Uterus (tissue), 4 donors: ENCODE measurements around the gene PGRMC2. TPM values are rescaled to one million over a fixed set of nuclear protein-coding genes. Genes with fewer than 3 reads are reported as not detected.
"Not testable (repeated sequence)": the region's sequence is repeated elsewhere in the genome, so short reads cannot be mapped to it uniquely, and the experiment has no call there.

Experiments used
- DNase-seq, 2 donors: peaks; one replicate each; pipeline ENCODE4 v3.0.0-alpha.2; 2019 to 2020
- H3K27ac ChIP-seq, 2 donors: fragments of 200-600 bp; sonication (generic); 1 replicate in 1 of 2; 2 replicates in 1 of 2; pipeline ENCODE4 v1.5.1; 2016 to 2018
- H3K27me3 ChIP-seq, 2 donors: fragments of 200-600 bp; sonication (generic); one replicate each; pipeline ENCODE4 v1.5.1; 2018 to 2019; ENCODE audit warnings: control low read depth in 1 of 2
- H3K36me3 ChIP-seq, 2 donors: fragments of 200-600 bp; sonication (generic); one replicate each; pipeline ENCODE4 v1.5.1; 2019; ENCODE audit warnings: control low read depth in 1 of 2
- H3K4me1 ChIP-seq, 2 donors: fragments of 200-600 bp; sonication (generic); one replicate each; pipeline ENCODE4 v1.5.1; 2018 to 2019; ENCODE audit warnings: control low read depth in 1 of 2
- H3K4me3 ChIP-seq, 2 donors: fragments of 200-600 bp; sonication (generic); 1 replicate in 1 of 2; 2 replicates in 1 of 2; pipeline ENCODE4 v1.5.1; 2018 to 2019; ENCODE audit warnings: mild to moderate bottlenecking in 1 of 2
- H3K9me3 ChIP-seq, 2 donors: fragments of 200-600 bp; sonication (generic); one replicate each; pipeline ENCODE4 v1.5.1; 2019; ENCODE audit warnings: control low read depth in 1 of 2
- POLR2A ChIP-seq, 2 donors: fragments of 450-650 bp; IDR thresholded peaks; one replicate each; pipeline ENCODE4 v1.6.1; 2016; ENCODE audit warnings: antibody characterized with exemption in 2 of 2, mild to moderate bottlenecking in 1 of 2, moderate library complexity in 1 of 2
- intact Hi-C: fragments of 100-400 bp; cut with DNase I; formaldehyde crosslinking; loops from one replicate; pipeline ENCODE4 v1.15.1; 2023; ENCODE audit warnings: low total_unique reads
- total RNA-seq, 4 donors: library from RNA; depleted of rRNA in 3 of 4; stranded (reverse); fragments of >200 nt in 3 of 4; gene quantifications; one replicate each; pipeline versions ENCODE4 v1.1.0 to v1.2.4, GENCODE V29; 2014 to 2023
- TF ChIP-seq, protein P1 (sequence below), 4 experiments: fragments of 200-600 bp in 2 of 4; fragments of 450-650 bp in 2 of 4; sonication (generic) in 2 of 4; IDR thresholded peaks; one replicate each; pipeline ENCODE4 v1.5.1; 2016 to 2019; ENCODE audit warnings: antibody characterized with exemption in 4 of 4, mild to moderate bottlenecking in 2 of 4, moderate library complexity in 1 of 4
- donor health status: DM: yes; HTN: yes; CAD: no.

The PGRMC2 gene
- total RNA-seq, 4 donors from 2014 or later = 14.9 to 66.0 (median 37.6) TPM

GRCh38 chr4:128255906-128256305 lies 31.7 kb downstream of the PGRMC2 start:
- intact Hi-C loops = no loop called here
- TF ChIP-seq POLR2A (IDR thresholded peaks at IDR 0.05) = no peak
- TF ChIP-seq, protein P1, sequence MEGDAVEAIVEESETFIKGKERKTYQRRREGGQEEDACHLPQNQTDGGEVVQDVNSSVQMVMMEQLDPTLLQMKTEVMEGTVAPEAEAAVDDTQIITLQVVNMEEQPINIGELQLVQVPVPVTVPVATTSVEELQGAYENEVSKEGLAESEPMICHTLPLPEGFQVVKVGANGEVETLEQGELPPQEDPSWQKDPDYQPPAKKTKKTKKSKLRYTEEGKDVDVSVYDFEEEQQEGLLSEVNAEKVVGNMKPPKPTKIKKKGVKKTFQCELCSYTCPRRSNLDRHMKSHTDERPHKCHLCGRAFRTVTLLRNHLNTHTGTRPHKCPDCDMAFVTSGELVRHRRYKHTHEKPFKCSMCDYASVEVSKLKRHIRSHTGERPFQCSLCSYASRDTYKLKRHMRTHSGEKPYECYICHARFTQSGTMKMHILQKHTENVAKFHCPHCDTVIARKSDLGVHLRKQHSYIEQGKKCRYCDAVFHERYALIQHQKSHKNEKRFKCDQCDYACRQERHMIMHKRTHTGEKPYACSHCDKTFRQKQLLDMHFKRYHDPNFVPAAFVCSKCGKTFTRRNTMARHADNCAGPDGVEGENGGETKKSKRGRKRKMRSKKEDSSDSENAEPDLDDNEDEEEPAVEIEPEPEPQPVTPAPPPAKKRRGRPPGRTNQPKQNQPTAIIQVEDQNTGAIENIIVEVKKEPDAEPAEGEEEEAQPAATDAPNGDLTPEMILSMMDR (IDR thresholded peaks at IDR 0.05) = no peak
- Histone ChIP-seq H3K36me3 (no peaks in the 10 kb centered on the region), H3K27me3 (no peaks in the 10 kb centered on the region), H3K4me1 (no peaks in the 10 kb centered on the region), H3K9me3 (no peaks in the 10 kb centered on the region), H3K27ac (no peak overlapping the region), H3K4me3 (no peak overlapping the region)
- DNase-seq = no peak

- Histone ChIP-seq H3K4me3 (no peak overlapping the region), H3K4me1 (no peaks in the 10 kb centered on the region), H3K27me3 (no peaks in the 10 kb centered on the region), H3K9me3 (no peaks in the 10 kb centered on the region), H3K27ac (no peak overlapping the region), H3K36me3 (no peaks in the 10 kb centered on the region)
- intact Hi-C loops = no loop called here
- TF ChIP-seq, protein P1 (IDR thresholded peaks at IDR 0.05) = no peak
- TF ChIP-seq POLR2A (IDR thresholded peaks at IDR 0.05) = no peak
- DNase-seq = no peak
Measured at GRCh38 chr4:128249787-128250668, 37.6 kb downstream of the PGRMC2 start.

- intact Hi-C loops = no loop called here
- no peak for TF ChIP-seq POLR2A (IDR thresholded peaks at IDR 0.05)
- Histone ChIP-seq H3K4me3 (no peak overlapping the region), H3K27me3 (no peaks in the 10 kb centered on the region), H3K4me1 (no peaks in the 10 kb centered on the region), H3K36me3 (no peaks in the 10 kb centered on the region), H3K9me3 (no peaks in the 10 kb centered on the region), H3K27ac (no peak overlapping the region)
- DNase-seq = no peak
Measured at GRCh38 chr4:128247906-128248305, 39.7 kb downstream of the PGRMC2 start.

DNA sequence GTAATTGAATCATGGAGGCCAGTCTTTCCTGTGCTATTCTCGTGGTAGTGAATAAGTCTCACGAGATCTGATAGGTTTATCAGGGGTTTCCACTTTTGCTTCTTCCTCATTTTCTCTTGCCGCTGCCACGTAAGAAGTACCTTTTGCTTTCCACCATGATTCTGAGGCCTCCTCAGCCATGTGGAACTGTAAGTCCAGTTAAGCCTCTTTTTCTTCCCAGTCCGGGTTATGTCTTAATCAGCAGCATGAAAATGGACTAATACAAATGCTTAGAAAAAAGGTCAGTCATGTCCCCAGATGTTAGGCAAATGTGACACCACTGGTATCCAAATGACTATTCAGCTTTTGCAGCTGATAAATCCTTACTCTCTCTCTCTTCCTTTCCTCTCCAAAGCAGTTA lies 42.2 kb downstream of the PGRMC2 start:
- intact Hi-C loops = not testable (repeated sequence)

DNA sequence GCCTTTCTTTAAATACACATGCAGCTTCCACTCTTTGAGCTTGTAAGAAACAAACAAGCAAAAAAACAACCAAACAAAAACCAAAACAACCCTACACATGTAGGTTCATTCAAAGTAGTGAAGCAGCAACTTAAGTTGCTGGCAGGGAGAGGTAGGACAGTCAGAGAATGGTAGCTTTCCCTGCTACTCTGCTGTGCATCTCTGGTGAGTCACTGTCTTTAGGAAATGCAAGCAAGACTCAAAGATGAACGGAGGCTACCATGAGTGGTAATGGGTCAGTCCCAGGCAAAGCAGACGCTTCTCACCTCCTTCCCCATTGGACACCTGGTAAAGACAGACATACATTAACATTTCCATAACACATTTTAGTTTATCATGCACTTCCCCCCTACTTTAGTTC lies 43.2 kb downstream of the PGRMC2 start:
- DNase-seq = no peak
- intact Hi-C loops = no loop called here
- Histone ChIP-seq H3K4me3 (no peak overlapping the region), H3K27ac (no peak overlapping the region), H3K9me3 (no peaks in the 10 kb centered on the region), H3K4me1 (no peaks in the 10 kb centered on the region), H3K36me3 (no peaks in the 10 kb centered on the region), H3K27me3 (no peaks in the 10 kb centered on the region)
- no peak for TF ChIP-seq POLR2A (IDR thresholded peaks at IDR 0.05)
- TF ChIP-seq, protein P1 (IDR thresholded peaks at IDR 0.05) = no peak

More for the DNA sequence above, 42.2 kb downstream of the PGRMC2 start:
- not testable (repeated sequence) for H3K27ac ChIP-seq, H3K27me3 ChIP-seq, DNase-seq, H3K9me3 ChIP-seq, H3K36me3 ChIP-seq, H3K4me1 ChIP-seq, H3K4me3 ChIP-seq

DNA sequence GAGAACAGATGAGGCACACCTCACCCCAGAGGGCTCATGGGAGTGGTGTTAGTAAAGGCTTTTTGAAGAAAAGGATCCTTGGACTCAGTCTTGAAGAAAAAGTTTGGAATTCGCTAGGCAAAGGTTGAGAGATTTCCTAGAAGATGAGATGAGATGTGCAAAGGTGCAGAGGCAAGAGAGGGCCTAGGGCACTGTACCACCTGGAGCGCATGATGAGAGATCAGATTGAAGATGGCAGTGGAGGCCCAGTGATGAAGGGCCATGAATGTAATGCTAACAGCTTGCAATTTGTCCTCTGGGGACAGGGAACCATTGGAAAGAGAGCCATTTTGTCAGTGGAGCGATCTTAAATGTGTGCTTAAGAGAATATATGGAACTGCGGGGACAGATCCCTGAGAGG lies 45.0 kb downstream of the PGRMC2 start:
- Histone ChIP-seq H3K36me3 (no peaks in the 10 kb centered on the region), H3K4me3 (no peak overlapping the region), H3K9me3 (no peaks in the 10 kb centered on the region), H3K27ac (no peak overlapping the region), H3K27me3 (no peaks in the 10 kb centered on the region), H3K4me1 (no peaks in the 10 kb centered on the region)
- TF ChIP-seq POLR2A (IDR thresholded peaks at IDR 0.05) = no peak
- TF ChIP-seq, protein P1 (IDR thresholded peaks at IDR 0.05) = no peak
- intact Hi-C loops = no loop called here
- no peak for DNase-seq
